Activated CD4-positive, alpha-beta T cell treated with anti-CD3 and anti-CD28 coated beads, Interleukin-10, Interleukin-2, amounts not matched to agents 100 ng/mL and 50 ng/mL, durations not matched to agents 16 hours and 8 hours (primary cell): ENCODE results near the gene NKX2-4.
"Not testable (repeated sequence)": the region's sequence is repeated elsewhere in the genome, so short reads cannot be mapped to it uniquely, and the experiment has no call there.

ENCODE experiments used
- DNase-seq: peaks from one replicate; pipeline ENCODE4 v3.0.0-alpha.2; 2020

NKX2-4 gene

GRCh38 chr20:21393816-21394519 is 3.4 kb downstream of the NKX2-4 start:
- no peak for DNase-seq

DNA sequence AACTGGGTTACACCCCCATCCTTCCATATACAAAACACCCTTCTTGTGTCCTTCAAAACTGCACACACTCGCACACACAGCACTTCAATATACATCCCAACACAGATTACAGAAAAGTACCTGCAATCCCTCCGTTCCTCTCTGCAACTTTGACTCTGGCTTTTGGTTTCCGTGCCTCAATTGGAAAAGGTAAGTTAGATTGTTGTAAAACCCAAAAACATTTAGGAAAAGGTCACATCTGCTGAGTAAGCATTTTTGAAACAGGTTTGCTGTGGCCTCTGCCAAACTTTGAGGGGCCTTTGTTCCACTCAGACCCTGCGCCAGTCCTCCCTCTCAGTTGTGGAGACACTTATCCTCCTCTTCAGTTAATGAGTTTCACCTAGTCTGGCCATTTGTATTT is 4.2 kb downstream of the NKX2-4 start:
- DNase-seq = no peak

DNA sequence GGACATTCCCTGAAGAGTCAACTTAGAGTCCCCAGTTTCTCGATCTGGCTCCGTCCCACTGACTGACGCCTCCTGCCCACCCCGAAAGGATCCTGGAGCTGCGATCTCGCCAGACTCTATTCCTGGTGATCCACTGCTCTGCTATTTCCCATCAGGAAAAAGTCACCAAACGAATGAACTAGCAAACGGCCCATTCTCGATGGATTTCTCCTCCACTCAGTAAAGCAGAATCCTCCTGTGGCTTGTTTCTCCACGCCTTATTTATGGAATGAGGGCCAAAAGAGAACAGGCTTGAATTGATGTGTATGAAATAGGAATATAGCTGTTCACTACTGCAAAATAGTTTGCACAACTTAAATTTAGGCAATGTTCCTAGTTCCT is 5.4 kb downstream of the NKX2-4 start:
- DNase-seq = no peak

- DNase-seq = peak; percentile 6
These were observed 5.9 kb downstream of the NKX2-4 start for GRCh38 chr20:21391185-21391971.

DNA sequence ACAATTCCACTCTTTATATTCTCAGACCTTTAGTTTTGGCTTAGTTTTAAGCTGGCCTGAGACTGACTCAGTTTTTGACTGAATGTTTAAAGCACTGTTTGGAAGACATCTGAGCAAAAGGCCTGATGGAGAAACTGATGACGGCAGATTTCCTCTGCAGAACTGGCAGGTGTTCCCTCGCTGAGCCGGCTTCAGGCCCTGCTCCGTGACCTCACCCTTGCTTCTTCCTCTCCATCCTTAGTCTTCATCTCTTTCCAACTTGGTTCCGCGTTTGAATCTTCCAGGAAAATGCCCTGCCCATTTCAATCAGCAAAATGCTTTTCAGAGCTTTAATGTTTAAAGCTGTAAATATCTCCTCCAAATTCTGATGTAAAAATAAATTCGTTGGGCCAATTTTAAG is 6.6 kb downstream of the NKX2-4 start:
- no peak for DNase-seq

GRCh38 chr20:21389368-21389767 is 8.0 kb downstream of the NKX2-4 start:
- DNase-seq = no peak

DNA sequence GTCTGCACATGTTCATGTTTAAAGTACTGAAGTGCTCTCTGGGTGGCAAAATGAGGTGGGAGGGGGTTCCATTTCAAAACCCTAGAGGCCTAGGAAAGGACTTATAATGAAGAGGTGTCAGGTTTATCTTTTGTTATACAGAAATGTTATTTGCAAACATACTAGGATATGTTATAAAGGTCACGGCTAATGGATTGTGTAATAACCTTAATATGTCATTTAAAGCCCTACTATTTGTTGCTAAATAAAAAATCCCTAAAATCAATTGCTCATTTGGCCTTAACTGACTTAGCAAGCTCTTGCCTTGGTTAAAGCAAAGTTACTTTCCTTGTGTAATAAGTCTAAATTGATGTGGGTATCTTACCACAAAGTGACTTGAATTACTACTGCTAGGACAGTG is 8.8 kb downstream of the NKX2-4 start:
- DNase-seq = no peak

GRCh38 chr20:21387528-21387927 is 9.8 kb downstream of the NKX2-4 start:
- no peak for DNase-seq

DNA sequence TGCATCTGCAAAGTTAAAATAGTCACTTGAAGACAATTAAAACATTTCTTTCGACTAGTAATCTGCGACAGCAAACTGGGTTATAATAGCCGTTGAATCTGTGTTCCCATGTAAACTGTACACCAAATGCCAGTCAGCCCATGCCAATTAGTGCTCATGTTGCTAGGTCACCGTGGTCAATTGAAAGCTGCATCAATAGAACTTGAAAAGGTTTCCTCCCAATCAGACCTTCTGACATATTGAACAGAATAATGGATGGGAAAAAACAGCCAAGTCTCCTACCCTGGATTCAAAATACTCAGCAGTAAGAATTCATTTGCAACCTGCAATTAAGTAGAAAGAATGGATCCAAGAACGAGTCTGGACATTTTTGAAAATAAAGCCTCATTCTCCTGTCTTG is 11.2 kb downstream of the NKX2-4 start:
- DNase-seq = no peak

DNA sequence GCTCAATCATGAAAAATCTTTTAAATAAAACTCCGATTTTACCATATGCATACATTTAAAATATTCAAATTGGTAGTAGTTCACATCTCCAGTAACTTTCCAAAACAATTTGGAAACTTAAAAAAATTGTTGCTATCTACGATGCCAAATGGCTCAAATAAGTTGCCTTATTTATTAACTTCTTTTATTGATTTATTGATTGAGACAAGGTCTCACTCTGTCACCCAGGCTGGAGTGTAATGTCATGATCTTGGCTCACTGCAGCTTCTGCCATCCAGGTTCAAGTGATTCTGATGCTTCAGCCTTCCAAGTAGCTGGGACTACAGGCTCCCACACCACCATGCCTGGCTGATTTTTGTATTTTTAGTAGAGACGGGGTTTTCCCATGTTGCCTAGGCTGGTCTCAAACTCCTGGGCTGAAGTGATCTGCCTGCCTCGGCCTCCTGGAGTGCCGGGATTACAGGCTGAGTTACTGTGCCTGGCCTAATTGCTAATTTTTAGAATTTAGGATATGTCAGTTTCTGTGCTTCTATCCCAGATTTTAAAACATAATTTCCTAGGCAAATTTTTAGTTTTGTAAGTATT is 12.9 kb downstream of the NKX2-4 start:
- DNase-seq = no peak

DNA sequence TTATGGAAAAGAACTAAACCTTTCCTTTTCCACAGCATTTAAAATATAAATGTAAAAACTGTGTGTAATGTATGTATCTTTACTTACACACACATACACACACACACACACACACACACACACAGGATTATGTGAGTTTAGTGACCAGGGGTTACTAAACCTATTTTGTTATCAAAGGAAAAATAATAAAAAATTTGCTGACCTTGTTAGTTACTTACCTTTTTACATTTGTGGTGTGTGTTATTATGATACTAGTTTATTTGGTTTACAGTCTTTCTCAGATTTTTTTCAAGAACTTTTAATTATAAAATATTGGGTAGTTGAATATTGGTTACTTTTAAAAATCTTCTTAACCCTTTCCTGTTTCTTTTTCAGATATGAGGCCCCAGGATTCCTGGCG is 15.7 kb downstream of the NKX2-4 start:
- DNase-seq = no peak

- DNase-seq = no peak
These were observed 16.6 kb downstream of the NKX2-4 start for GRCh38 chr20:21380711-21381110.

- no peak for DNase-seq
These were observed 19.1 kb downstream of the NKX2-4 start for GRCh38 chr20:21378259-21378658.

- DNase-seq = no peak
These were observed 19.6 kb downstream of the NKX2-4 start for GRCh38 chr20:21377701-21378100.

GRCh38 chr20:21376626-21377025 is 20.7 kb downstream of the NKX2-4 start:
- DNase-seq = no peak

- no peak for DNase-seq
These were observed 23.9 kb downstream of the NKX2-4 start for GRCh38 chr20:21373436-21373835.

DNA sequence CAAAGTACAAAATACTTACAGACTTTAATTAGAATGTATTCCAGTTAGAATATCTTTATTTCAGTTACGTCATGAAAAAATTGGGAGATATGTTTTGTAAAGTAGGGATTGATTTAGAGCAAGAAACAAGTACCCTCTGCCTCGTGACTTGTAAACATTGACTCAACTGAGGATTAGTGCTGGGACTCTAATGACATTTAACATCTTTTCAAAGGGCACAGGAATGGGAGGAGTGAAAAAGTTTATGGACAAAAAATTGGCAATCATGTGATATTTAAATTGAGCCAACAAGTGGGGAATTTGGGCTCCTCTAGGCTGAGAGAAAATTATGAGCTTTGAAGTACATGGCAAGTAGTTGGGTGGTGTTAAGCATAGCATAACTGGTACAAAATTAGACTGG is 25.3 kb downstream of the NKX2-4 start:
- no peak for DNase-seq

GRCh38 chr20:21371193-21371592 is 26.1 kb downstream of the NKX2-4 start:
- DNase-seq = no peak

GRCh38 chr20:21368791-21369190 is 28.5 kb downstream of the NKX2-4 start:
- no peak for DNase-seq

GRCh38 chr20:21366273-21366672 is 31.1 kb downstream of the NKX2-4 start:
- DNase-seq = not testable (repeated sequence)

GRCh38 chr20:21365771-21366170 is 31.6 kb downstream of the NKX2-4 start:
- no peak for DNase-seq

DNA sequence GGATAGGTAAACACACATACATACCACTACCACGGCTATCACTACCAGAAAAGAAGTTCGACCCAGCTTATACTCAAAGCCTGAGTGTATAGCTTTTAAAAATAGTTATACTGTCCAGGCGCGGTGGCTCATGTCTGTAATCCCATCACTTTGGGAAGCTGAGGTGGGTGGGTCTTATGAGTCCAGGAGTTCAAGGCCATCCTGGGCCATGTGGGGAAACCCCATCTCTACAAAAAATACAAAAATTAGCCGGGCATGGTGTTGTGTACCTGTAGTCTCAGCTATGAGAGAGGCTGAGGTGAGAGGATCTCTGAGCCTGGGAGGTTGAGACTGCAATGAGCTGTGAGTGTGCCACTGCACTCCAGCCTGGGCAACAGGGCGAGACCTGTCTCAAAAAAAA is 32.9 kb downstream of the NKX2-4 start:
- no peak for DNase-seq

- peak; percentile 13 for DNase-seq
These were observed 36.1 kb downstream of the NKX2-4 start for GRCh38 chr20:21361266-21361665.

DNA sequence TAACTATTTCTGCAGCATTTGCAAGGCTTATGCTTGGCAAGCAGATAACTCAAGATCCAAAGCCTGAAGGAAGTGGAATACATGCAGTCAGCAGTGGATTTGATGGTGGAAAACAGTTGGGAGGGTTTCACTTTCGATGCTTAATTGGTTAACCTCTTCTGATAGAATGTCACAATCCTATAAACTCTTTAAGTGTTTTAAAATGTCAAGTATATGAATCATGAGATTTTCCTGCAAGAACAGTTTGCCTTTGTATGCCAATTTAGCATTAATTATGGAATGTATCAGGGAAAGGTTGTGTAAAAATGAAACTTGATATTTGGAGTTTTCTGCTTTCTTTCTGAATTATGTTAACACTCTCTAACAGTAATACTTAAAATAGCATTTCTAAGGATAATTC is 36.6 kb downstream of the NKX2-4 start:
- no peak for DNase-seq
